H9 (cell line): ENCODE results near the gene SET. TPM values are rescaled to one million over a fixed set of nuclear protein-coding genes. Genes with fewer than 3 reads are reported as not detected.

Experiments
- DNase-seq: peaks from one replicate; pipeline ENCODE4 v3.0.0-alpha.2; 2017
- H2AFZ ChIP-seq: one replicate; pipeline ENCODE4 v1.6.1; 2013; ENCODE audit warnings: mild to moderate bottlenecking, low read length, control low read depth, moderate library complexity
- H2AK5ac ChIP-seq: 2 replicates; pipeline ENCODE4 v1.6.1; 2013; ENCODE audit warnings: low read length, control low read depth, mixed read lengths; ENCODE audit not compliant: insufficient read length
- H2BK120ac ChIP-seq: one replicate; pipeline ENCODE4 v1.6.1; 2013; ENCODE audit warnings: low read depth, mild to moderate bottlenecking, low read length, control low read depth, inconsistent platforms; ENCODE audit not compliant: poor library complexity, severe bottlenecking
- H2BK12ac ChIP-seq: 2 replicates; pipeline ENCODE4 v1.6.1; 2013; ENCODE audit warnings: low read length, control low read depth, mixed read lengths, low read depth; ENCODE audit not compliant: insufficient read length
- H2BK15ac ChIP-seq: 2 replicates; pipeline ENCODE4 v1.6.1; 2013; ENCODE audit warnings: low read depth, low read length, control low read depth
- H2BK20ac ChIP-seq: one replicate; pipeline ENCODE4 v1.6.1; 2013; ENCODE audit warnings: low read depth, mild to moderate bottlenecking, low read length, control low read depth, inconsistent platforms; ENCODE audit not compliant: poor library complexity, severe bottlenecking
- H2BK5ac ChIP-seq: 2 replicates; pipeline ENCODE4 v1.6.1; 2013; ENCODE audit warnings: low read length, control low read depth, mixed read lengths; ENCODE audit not compliant: insufficient read length
- H3K14ac ChIP-seq: 2 replicates; pipeline ENCODE4 v1.6.1; 2013; ENCODE audit warnings: low read length, control low read depth; ENCODE audit not compliant: insufficient read depth
- H3K18ac ChIP-seq: 2 replicates; pipeline ENCODE4 v1.6.1; 2013; ENCODE audit warnings: low read depth, mild to moderate bottlenecking, mixed read lengths, low read length, control low read depth; ENCODE audit not compliant: insufficient read length
- H3K23ac ChIP-seq: 2 replicates; pipeline ENCODE4 v1.6.1; 2013; ENCODE audit warnings: low read length, control low read depth, mixed read lengths, low read depth; ENCODE audit not compliant: insufficient read length
- H3K23me2 ChIP-seq: 2 replicates; pipeline ENCODE4 v1.6.1; 2013; ENCODE audit warnings: low read depth, mild to moderate bottlenecking, mixed read lengths, low read length, control low read depth; ENCODE audit not compliant: insufficient read length, poor library complexity, severe bottlenecking
- H3K27ac ChIP-seq: 2 replicates; pipeline ENCODE4 v1.5.1; 2013; ENCODE audit warnings: low read length, control low read depth, mixed read lengths, low read depth; ENCODE audit not compliant: insufficient read length
- H3K27me3 ChIP-seq: 2 replicates; pipeline ENCODE4 v1.6.1; 2013; ENCODE audit warnings: low read length, control low read depth, inconsistent platforms; ENCODE audit not compliant: insufficient read depth
- H3K4ac ChIP-seq: 2 replicates; pipeline ENCODE4 v1.6.1; 2013; ENCODE audit warnings: low read depth, mild to moderate bottlenecking, control low read depth, inconsistent platforms, low read length, moderate library complexity
- H3K4me1 ChIP-seq: 2 replicates; pipeline ENCODE4 v1.6.1; 2013; ENCODE audit warnings: low read length, control low read depth, inconsistent platforms; ENCODE audit not compliant: insufficient read depth
- H3K4me2 ChIP-seq: 2 replicates; pipeline ENCODE4 v1.6.1; 2013; ENCODE audit warnings: low read length, control low read depth, mixed read lengths; ENCODE audit not compliant: insufficient read length, insufficient read depth
- H3K56ac ChIP-seq: 2 replicates; pipeline ENCODE4 v1.6.1; 2013; ENCODE audit warnings: low read depth, mild to moderate bottlenecking, mixed read lengths, low read length, control low read depth; ENCODE audit not compliant: insufficient read length
- H3K79me1 ChIP-seq: 2 replicates; pipeline ENCODE4 v1.6.1; 2013; ENCODE audit warnings: low read depth, mild to moderate bottlenecking, moderate library complexity, low read length, control low read depth, inconsistent platforms; ENCODE audit not compliant: insufficient read depth, poor library complexity, severe bottlenecking
- H3K79me2 ChIP-seq: 2 replicates; pipeline ENCODE4 v1.6.1; 2013; ENCODE audit warnings: low read length, control low read depth, inconsistent platforms; ENCODE audit not compliant: insufficient read depth
- H3K9ac ChIP-seq: 2 replicates; pipeline ENCODE4 v1.6.1; 2013; ENCODE audit warnings: low read length, control low read depth, mixed read lengths; ENCODE audit not compliant: insufficient read length; ENCODE audit errors: extremely low read depth
- H3K9me3 ChIP-seq: one replicate; pipeline ENCODE4 v1.6.1; 2013; ENCODE audit warnings: low read depth, low read length, inconsistent platforms; ENCODE audit not compliant: control insufficient read depth
- H3T11ph ChIP-seq: one replicate; pipeline ENCODE4 v1.6.1; 2013; ENCODE audit warnings: mild to moderate bottlenecking, low read length, control low read depth, inconsistent platforms
- H4K20me1 ChIP-seq: one replicate; pipeline ENCODE4 v1.6.1; 2013; ENCODE audit not compliant: control insufficient read depth, insufficient read length, insufficient read depth
- H4K5ac ChIP-seq: 2 replicates; pipeline ENCODE4 v1.6.1; 2013; ENCODE audit warnings: low read depth, mild to moderate bottlenecking, mixed read lengths, low read length, control low read depth; ENCODE audit not compliant: insufficient read length
- H4K8ac ChIP-seq: replicated peaks from 2 replicates; pipeline ENCODE4 v1.6.1; 2013; ENCODE audit warnings: low read length, control low read depth, mixed read lengths, low read depth; ENCODE audit not compliant: insufficient read length
- H4K91ac ChIP-seq: 2 replicates; pipeline ENCODE4 v1.6.1; 2013; ENCODE audit warnings: low read depth, mild to moderate bottlenecking, moderate library complexity, mixed read lengths, low read length, control low read depth; ENCODE audit not compliant: insufficient read length
- H3K27ac Mint-ChIP-seq, 3 experiments: 2 replicates in 2 of 3; 3 replicates in 1 of 3; pipeline ENCODE4 v1.8.0; 2020 to 2021; ENCODE audit warnings: mixed read lengths in 3 of 3, mild to moderate bottlenecking in 1 of 3, moderate library complexity in 1 of 3
- H3K27me3 Mint-ChIP-seq: 2 replicates; pipeline ENCODE4 v1.8.0; 2021; ENCODE audit warnings: low read depth, mild to moderate bottlenecking, moderate library complexity, mixed read lengths
- H3K36me3 Mint-ChIP-seq, 3 experiments: 2 replicates in 2 of 3; 3 replicates in 1 of 3; pipeline ENCODE4 v1.8.0; 2020 to 2021; ENCODE audit warnings: low read depth in 3 of 3, mixed read lengths in 3 of 3; ENCODE audit not compliant: insufficient read depth in 1 of 3
- H3K4me1 Mint-ChIP-seq, 2 experiments: 2 replicates each; pipeline ENCODE4 v1.8.0; 2020; ENCODE audit warnings: mixed read lengths in 2 of 2
- H3K4me3 Mint-ChIP-seq, 2 experiments: 2 replicates in 1 of 2; 3 replicates in 1 of 2; pipeline ENCODE4 v1.8.0; 2020 to 2021; ENCODE audit warnings: mild to moderate bottlenecking in 2 of 2, mixed read lengths in 2 of 2, moderate library complexity in 1 of 2
- H3K9me3 Mint-ChIP-seq, 2 experiments: 2 replicates in 1 of 2; 3 replicates in 1 of 2; pipeline ENCODE4 v1.8.0; 2020; ENCODE audit warnings: mild to moderate bottlenecking in 2 of 2, mixed read lengths in 2 of 2, moderate library complexity in 1 of 2
- CTCF ChIP-seq: fragments of 200-600 bp; sonication (generic); conservative IDR thresholded peaks from 3 replicates; pipeline ENCODE4 v1.8.0; 2021; ENCODE audit warnings: antibody characterized with exemption, mild to moderate bottlenecking
- WGBS: extraction: QIAGEN DNeasy Blood & Tissue Kit; methylation state at CpG from one replicate; pipeline ENCODE4 v1.1.7; 2013; ENCODE audit warnings: missing lambda C conversion rate, low lambda C conversion rate, mixed read lengths; ENCODE audit not compliant: insufficient read length; ENCODE audit errors: extremely low coverage; 5-methylcytosine and 5-hydroxymethylcytosine counted together
- total RNA-seq: library from RNA; stranded (reverse); gene quantifications from 2 replicates; pipeline ENCODE4 v1.2.1, GENCODE V29; 2021

The SET gene
- total RNA-seq, 1 experiment from 2014 or later, result 1,148 TPM

- Histone ChIP-seq H3K4ac (no peak overlapping the region), H3K18ac (peak overlapping the region; percentile 95), H3K9me3 (no peaks in the 10 kb centered on the region), H2BK120ac (no peak overlapping the region), H2BK5ac (peak overlapping the region; percentile 9), H3K79me2 (peaks cover 33% of the 10 kb centered on the region), H2BK15ac (no peak overlapping the region), H4K91ac (no peak overlapping the region), H2BK20ac (no peak overlapping the region), H4K8ac (no peak overlapping the region), H3K23ac (no peak overlapping the region), H2AK5ac (no peak overlapping the region), H3K9ac (peak overlapping the region; percentile 92), H3K27ac (peak overlapping the region; percentile 93), H4K5ac (peak overlapping the region; percentile 72), H3K79me1 (no peaks in the 10 kb centered on the region), H3K14ac (peak overlapping the region; percentile 88), H3K56ac (no peak overlapping the region), H3T11ph (peak overlapping the region; percentile 62), H3K4me1 (peaks cover 4% of the 10 kb centered on the region; the same call in 1 of the 2 replicates), H3K4me2 (peak overlapping the region; percentile 73), H3K27me3 (no peaks in the 10 kb centered on the region), H2AFZ (no peak overlapping the region), H2BK12ac (no peak overlapping the region), H3K23me2 (peaks cover 13% of the 10 kb centered on the region), H4K20me1 (no peaks in the 10 kb centered on the region)
- Mint-ChIP-seq H3K27ac (peak overlapping the region; percentile 99), H3K4me1 (peaks cover 42 to 44% of the 10 kb centered on the region in 2 experiments), H3K9me3 (peaks cover 6 to 13% of the 10 kb centered on the region in 2 experiments), H3K4me3 (peak overlapping the region; percentile 95 to 100), H3K36me3 (peaks cover 28 to 40% (median 40%) of the 10 kb centered on the region in 3 experiments), H3K27me3 (no peaks in the 10 kb centered on the region)
- TF ChIP-seq CTCF, result no peak
- WGBS, result no CpG with 5 or more reads among the region's 21 CpGs
- peak; percentile 97 for DNase-seq
These were observed 5.5 kb upstream of the SET start for GRCh38 chr9:128683340-128684064.
